ENCODE data around the gene NKIRAS2.

Gene NKIRAS2

DNA sequence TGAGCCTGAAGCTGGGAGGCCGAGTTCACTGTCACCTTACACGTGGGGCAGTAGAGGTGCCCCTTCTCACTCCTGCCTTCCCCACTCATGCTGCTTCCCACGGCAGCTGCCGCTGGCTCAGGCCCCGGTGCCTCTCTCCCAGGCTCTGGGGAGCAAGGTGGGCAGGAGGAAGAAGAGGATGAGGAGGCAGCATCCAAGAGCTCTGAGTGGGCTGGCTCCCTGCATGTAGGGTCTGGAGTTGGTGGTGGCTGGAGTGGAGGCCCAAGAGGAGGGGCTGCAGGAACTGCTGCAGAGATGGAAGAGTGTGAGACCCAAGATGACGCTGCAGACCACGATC lies 8.9 kb downstream of the NKIRAS2 start (continued):
- no peak for TF ChIP-seq ZNF354C (tag by site-specific recombination; IDR thresholded peaks at IDR 0.05; ENCODE audit: borderline replicate concordance, low read depth)

DNA sequence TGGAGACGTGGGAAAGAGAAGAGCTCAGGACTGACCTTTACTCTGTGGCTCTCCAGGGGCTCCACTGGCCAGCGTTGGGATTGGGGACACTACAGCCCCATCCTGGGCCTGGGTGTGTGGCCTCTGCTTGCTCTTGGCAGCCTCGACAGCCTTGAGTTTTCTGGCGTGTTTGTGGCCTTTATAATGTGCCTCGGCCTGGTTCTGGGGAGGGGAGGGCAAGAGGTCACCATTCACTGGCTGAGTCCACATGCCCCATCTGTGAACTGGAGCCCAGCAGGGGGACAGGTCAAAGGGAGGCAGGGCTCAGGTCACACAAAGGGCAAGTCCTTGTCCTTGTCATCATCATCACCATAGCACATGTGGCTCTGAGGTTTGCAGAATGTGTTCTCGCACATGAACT lies 11.7 kb downstream of the NKIRAS2 start:
- Histone ChIP-seq H3K4me3 (ENCODE audit: low read depth, low read length) (no peak overlapping the region), H3K27ac (ENCODE audit: extremely low read depth, low read depth, low read length) (no peak overlapping the region), H3K4me1 (ENCODE audit: control insufficient read depth, insufficient read depth, low read length) (no peaks in the 10 kb centered on the region), H3K9me3 (ENCODE audit: control insufficient read depth, insufficient read depth, low read depth, low read length) (no peaks in the 10 kb centered on the region), H3K36me3 (ENCODE audit: control insufficient read depth in 2 of 2, insufficient read depth in 1 of 2, low read length in 2 of 2) (no peaks in the 10 kb centered on the region)
- TF ChIP-seq ZFP37 (tag by site-specific recombination; IDR thresholded peaks at IDR 0.05): no peak
- TF ChIP-seq REPIN1 (tag by site-specific recombination; IDR thresholded peaks at IDR 0.05; ENCODE audit: low read depth): no peak
- TF ChIP-seq ZNF366 (tag by site-specific recombination; conservative IDR thresholded peaks at IDR 0.05): no peak
- no peak for TF ChIP-seq ZNF223 (tag by site-specific recombination; IDR thresholded peaks at IDR 0.05)
- no peak for TF ChIP-seq ZNF629 (tag by site-specific recombination; IDR thresholded peaks at IDR 0.05)
- TF ChIP-seq ZBTB17 (tag by site-specific recombination; IDR thresholded peaks at IDR 0.05): no peak
- TF ChIP-seq YY2 (tag by site-specific recombination; IDR thresholded peaks at IDR 0.05): no peak
- no peak for TF ChIP-seq GLIS1 (tag by site-specific recombination; IDR thresholded peaks at IDR 0.05)
- TF ChIP-seq ZNF626 (tag by site-specific recombination; IDR thresholded peaks at IDR 0.05): no peak
- TF ChIP-seq, protein P1, sequence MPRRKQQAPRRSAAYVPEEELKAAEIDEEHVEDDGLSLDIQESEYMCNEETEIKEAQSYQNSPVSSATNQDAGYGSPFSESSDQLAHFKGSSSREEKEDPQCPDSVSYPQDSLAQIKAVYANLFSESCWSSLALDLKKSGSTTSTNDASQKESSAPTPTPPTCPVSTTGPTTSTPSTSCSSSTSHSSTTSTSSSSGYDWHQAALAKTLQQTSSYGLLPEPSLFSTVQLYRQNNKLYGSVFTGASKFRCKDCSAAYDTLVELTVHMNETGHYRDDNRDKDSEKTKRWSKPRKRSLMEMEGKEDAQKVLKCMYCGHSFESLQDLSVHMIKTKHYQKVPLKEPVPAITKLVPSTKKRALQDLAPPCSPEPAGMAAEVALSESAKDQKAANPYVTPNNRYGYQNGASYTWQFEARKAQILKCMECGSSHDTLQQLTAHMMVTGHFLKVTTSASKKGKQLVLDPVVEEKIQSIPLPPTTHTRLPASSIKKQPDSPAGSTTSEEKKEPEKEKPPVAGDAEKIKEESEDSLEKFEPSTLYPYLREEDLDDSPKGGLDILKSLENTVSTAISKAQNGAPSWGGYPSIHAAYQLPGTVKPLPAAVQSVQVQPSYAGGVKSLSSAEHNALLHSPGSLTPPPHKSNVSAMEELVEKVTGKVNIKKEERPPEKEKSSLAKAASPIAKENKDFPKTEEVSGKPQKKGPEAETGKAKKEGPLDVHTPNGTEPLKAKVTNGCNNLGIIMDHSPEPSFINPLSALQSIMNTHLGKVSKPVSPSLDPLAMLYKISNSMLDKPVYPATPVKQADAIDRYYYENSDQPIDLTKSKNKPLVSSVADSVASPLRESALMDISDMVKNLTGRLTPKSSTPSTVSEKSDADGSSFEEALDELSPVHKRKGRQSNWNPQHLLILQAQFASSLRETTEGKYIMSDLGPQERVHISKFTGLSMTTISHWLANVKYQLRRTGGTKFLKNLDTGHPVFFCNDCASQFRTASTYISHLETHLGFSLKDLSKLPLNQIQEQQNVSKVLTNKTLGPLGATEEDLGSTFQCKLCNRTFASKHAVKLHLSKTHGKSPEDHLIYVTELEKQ (tag by site-specific recombination; IDR thresholded peaks at IDR 0.05; ENCODE audit: borderline replicate concordance): no peak
- TF ChIP-seq, protein P2, sequence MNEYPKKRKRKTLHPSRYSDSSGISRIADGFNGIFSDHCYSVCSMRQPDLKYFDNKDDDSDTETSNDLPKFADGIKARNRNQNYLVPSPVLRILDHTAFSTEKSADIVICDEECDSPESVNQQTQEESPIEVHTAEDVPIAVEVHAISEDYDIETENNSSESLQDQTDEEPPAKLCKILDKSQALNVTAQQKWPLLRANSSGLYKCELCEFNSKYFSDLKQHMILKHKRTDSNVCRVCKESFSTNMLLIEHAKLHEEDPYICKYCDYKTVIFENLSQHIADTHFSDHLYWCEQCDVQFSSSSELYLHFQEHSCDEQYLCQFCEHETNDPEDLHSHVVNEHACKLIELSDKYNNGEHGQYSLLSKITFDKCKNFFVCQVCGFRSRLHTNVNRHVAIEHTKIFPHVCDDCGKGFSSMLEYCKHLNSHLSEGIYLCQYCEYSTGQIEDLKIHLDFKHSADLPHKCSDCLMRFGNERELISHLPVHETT (tag by site-specific recombination; IDR thresholded peaks at IDR 0.05): no peak
- TF ChIP-seq ZNF266 (tag by site-specific recombination; IDR thresholded peaks at IDR 0.05; ENCODE audit: low read depth): no peak
- TF ChIP-seq ZNF433 (tag by site-specific recombination; IDR thresholded peaks at IDR 0.05; ENCODE audit: low read depth): no peak
- TF ChIP-seq ZNF114 (tag by site-specific recombination; IDR thresholded peaks at IDR 0.05): no peak
- TF ChIP-seq ZNF302 (tag by site-specific recombination; IDR thresholded peaks at IDR 0.05; ENCODE audit: low read depth): no peak
- no peak for TF ChIP-seq SP2 (tag by site-specific recombination; IDR thresholded peaks at IDR 0.05)
- no peak for TF ChIP-seq ZBTB20 (tag by site-specific recombination; IDR thresholded peaks at IDR 0.05)
- TF ChIP-seq ZNF664 (tag by site-specific recombination; IDR thresholded peaks at IDR 0.05): no peak
- TF ChIP-seq ZNF501 (tag by site-specific recombination; IDR thresholded peaks at IDR 0.05): no peak
- CTCF ChIA-PET: interaction anchor here (1.0 to 4.7 kb wide), 5 partner anchors 13 to 85 kb away, joined by 3 to 34 read pairs (median 12); partner anchors contain the start of genes DNAJC7 and NKIRAS2
- POLR2A ChIA-PET: interaction anchor here (1.1 kb wide), 1 partner anchor 12 kb away, joined by 3 read pairs; the partner anchor contains the start of gene NKIRAS2

DNA sequence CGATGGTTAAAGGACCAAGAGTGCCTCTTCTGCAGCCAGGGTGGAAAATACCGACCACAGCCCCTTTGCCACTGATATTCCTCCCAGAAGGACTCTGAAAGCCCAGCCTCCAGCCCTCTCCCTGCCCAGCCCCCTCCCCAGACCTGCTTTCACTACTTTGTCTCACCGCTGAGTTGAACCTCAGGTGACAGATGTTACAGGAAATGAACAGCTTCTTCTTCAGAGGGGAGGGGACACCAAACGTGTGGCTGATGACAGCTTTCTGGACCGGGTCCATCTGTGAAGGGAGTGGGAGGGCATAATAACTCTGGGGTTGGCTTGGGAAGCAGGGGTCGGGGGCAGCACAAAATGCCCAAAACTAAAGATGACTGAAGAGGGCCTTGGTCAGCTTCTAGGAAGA lies 14.2 kb downstream of the NKIRAS2 start:
- H3K4me1 ChIP-seq (ENCODE audit: control insufficient read depth, insufficient read depth, low read length): no peaks in the 10 kb centered on the region
- H3K9me3 ChIP-seq (ENCODE audit: control insufficient read depth, insufficient read depth, low read depth, low read length): no peaks in the 10 kb centered on the region
- H3K36me3 ChIP-seq (ENCODE audit: control insufficient read depth in 2 of 2, insufficient read depth in 1 of 2, low read length in 2 of 2): no peaks in the 10 kb centered on the region
- CTCF ChIA-PET: interaction anchor here (0.7 to 1.9 kb wide), 8 partner anchors 9 to 70 kb away, joined by 3 to 11 read pairs (median 3); partner anchors contain the start of gene NKIRAS2
- POLR2A ChIA-PET: interaction anchor here (0.6 to 2.2 kb wide), 3 partner anchors 8 to 85 kb away, joined by 3 to 8 read pairs (median 3); no protein-coding TSS in a partner anchor
- H3K4me3 ChIP-seq (ENCODE audit: low read depth, low read length): no peak overlapping the region
- no peak overlapping the region for H3K27ac ChIP-seq (ENCODE audit: extremely low read depth, low read depth, low read length)
- TF ChIP-seq, protein P3, sequence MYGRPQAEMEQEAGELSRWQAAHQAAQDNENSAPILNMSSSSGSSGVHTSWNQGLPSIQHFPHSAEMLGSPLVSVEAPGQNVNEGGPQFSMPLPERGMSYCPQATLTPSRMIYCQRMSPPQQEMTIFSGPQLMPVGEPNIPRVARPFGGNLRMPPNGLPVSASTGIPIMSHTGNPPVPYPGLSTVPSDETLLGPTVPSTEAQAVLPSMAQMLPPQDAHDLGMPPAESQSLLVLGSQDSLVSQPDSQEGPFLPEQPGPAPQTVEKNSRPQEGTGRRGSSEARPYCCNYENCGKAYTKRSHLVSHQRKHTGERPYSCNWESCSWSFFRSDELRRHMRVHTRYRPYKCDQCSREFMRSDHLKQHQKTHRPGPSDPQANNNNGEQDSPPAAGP (tag by site-specific recombination; IDR thresholded peaks at IDR 0.05): no peak
- TF ChIP-seq, protein P4, sequence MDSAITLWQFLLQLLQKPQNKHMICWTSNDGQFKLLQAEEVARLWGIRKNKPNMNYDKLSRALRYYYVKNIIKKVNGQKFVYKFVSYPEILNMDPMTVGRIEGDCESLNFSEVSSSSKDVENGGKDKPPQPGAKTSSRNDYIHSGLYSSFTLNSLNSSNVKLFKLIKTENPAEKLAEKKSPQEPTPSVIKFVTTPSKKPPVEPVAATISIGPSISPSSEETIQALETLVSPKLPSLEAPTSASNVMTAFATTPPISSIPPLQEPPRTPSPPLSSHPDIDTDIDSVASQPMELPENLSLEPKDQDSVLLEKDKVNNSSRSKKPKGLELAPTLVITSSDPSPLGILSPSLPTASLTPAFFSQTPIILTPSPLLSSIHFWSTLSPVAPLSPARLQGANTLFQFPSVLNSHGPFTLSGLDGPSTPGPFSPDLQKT (IDR thresholded peaks at IDR 0.05; ENCODE audit: borderline replicate concordance, low read depth, low read length): no peak
- TF ChIP-seq, protein P5, sequence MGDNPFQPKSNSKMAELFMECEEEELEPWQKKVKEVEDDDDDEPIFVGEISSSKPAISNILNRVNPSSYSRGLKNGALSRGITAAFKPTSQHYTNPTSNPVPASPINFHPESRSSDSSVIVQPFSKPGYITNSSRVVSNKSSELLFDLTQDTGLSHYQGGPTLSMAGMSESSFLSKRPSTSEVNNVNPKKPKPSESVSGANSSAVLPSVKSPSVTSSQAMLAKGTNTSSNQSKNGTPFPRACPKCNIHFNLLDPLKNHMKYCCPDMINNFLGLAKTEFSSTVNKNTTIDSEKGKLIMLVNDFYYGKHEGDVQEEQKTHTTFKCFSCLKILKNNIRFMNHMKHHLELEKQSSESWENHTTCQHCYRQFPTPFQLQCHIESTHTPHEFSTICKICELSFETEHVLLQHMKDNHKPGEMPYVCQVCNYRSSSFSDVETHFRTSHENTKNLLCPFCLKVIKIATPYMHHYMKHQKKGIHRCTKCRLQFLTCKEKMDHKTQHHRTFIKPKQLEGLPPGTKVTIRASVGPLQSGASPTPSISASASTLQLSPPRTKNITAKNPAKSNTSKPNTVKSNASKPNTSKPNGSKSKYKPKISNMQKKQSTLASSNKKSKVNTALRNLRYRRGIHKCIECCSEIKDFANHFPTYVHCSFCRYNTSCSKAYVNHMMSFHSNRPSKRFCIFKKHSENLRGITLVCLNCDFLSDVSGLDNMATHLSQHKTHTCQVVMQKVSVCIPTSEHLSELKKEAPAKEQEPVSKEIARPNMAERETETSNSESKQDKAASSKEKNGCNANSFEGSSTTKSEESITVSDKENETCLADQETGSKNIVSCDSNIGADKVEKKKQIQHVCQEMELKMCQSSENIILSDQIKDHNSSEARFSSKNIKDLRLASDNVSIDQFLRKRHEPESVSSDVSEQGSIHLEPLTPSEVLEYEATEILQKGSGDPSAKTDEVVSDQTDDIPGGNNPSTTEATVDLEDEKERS (tag by site-specific recombination; IDR thresholded peaks at IDR 0.05): no peak

All from HEK293 (cell line).